ENCODE results near the gene MBLAC2.

- TF ChIP-seq POLR2A (IDR thresholded peaks at IDR 0.05) (no peak), CTCF (IDR thresholded peaks at IDR 0.05) (no peak), POLR2AphosphoS5 (IDR thresholded peaks at IDR 0.05) (no peak), EP300 (IDR thresholded peaks at IDR 0.05) (no peak)
These were observed 33.9 kb downstream of the MBLAC2 start for GRCh38 chr5:90440644-90441043.

Measured in stomach (tissue), 4 donors.